Measurements from ENCODE around the gene RPS18.

The RPS18 gene

DNA sequence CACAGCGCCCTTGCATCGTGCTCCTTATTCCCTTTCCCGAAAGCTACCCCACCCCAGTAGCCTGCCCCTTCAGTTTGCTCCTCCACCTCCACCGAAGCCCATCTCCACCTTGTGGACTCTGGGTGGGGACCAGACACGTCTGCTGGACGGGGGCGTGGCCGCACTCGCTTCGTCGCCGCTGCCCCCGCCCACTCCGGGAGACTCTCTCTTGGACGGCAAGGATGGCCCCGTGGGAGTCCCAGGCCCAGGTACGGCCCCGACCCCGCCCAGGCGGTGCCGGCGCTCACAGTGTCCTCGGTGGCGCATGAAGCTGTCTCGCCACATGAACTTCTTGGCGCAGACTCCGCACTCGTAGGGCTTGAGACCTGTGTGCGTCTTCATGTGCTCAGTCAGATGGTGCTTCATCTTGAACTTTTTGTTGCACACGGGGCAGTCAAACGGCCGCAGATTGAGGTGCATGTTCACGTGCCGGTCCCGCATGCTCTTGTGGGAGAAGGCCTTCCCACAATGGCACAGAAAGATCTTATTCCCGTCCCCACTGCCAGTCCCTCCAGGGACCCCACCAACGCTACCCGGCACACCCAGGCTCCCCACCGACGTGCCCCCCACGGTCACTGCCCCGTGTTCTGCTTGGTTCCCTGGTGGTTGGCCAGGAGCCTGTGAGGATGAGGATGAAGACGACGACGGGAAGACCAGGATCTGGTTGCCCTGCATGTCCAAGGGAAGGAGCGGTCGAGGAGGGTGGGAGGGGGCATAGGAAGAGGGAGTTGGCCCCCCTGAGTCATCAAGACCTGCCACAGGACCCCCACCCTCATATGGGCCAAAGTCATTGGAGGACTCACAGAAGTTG, 43.3 kb downstream of the RPS18 start:
- peak; percentile 31 for DNase-seq (ENCODE audit: low read depth)

DNA sequence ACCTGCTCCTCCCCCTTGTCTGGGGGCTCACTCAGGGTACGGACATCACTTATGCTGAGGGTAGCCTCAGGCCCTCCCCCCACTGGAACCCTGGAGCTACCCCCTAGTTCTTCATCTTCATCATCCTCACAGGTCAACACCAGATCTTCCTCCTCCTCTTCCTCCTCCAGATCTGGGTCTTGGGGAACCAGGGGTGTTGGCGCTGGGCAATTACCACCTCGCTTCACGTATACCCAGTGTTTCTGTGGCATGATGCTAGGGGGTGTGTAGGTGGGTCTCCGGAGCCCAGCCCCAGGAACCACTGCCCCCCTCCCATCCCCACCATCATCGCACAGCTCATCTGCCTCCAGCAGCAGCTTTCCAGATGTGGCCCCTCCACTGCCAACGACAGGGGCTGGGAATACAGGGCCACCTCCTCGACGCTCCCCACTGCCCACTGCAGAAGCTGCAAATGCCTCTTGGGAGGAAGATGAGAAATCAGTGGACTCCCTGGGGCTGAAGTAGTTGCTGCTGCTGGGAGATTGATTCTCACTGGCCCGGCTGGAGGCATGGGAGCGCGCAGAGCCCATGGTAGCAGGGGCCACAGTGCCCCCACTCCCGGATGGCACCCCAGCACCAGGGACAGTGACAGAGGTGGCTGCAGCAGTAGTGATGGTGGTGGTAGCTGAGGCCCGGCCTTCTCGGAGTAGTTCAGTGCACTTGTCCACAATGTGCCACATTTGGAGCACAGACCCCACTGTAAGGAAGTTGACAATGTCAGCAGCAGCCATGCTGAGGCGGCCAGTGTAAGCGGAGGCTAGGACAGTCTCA, 44.1 kb downstream of the RPS18 start:
- no peak for DNase-seq (ENCODE audit: low read depth)

DNA sequence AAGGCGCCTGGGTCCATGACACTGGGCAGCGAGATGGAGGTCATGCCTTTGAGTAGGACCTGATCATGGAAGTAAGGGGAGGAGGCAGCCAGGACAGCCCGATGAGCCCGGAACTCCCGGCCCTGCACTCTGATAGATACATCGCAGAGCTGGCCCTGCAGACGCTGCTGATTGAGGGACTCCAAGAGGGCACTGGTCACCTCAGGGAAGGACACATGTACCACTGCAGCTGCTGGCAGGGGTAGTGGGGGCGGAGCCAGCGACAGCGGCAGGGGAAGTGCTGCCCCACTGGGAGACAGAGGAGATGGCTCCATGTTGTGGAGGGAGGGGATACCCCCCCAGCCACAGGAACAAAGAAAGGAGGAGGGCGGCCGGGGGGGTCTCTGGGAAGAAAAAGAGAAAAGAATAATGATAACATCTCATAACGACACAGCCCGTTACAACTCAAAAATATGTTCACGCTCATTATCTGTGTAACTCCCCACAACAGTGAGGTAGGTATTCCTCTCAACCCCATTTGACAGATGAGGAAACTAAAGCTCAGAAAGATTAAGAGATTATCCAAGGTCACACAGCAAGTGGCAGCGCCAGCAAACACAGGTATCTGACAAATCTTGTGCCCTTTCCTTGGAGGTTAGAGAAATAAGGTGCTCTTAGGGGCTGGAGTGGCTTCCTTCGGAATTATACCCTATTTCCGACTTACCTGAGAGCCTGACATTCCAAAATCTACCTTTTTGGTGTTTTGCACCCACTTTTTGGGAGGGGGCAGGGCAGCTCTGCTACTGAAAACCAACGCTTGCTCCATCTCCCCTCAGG, 44.9 kb downstream of the RPS18 start:
- DNase-seq (ENCODE audit: low read depth) = no peak

DNA sequence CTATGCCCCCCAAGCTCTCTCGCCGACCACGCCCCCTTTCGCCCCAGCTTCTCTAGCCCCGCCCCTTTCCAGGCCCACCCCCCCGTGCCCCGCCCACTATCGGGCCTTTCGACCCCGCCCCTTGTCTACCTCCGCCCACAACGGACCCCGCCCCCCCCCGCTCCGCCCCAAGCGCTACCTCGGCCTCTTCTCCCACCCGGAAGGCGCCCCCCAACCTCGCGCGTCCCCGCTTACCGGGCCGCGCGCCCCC, 45.5 kb downstream of the RPS18 start:
- no peak for DNase-seq (ENCODE audit: low read depth)

DNA sequence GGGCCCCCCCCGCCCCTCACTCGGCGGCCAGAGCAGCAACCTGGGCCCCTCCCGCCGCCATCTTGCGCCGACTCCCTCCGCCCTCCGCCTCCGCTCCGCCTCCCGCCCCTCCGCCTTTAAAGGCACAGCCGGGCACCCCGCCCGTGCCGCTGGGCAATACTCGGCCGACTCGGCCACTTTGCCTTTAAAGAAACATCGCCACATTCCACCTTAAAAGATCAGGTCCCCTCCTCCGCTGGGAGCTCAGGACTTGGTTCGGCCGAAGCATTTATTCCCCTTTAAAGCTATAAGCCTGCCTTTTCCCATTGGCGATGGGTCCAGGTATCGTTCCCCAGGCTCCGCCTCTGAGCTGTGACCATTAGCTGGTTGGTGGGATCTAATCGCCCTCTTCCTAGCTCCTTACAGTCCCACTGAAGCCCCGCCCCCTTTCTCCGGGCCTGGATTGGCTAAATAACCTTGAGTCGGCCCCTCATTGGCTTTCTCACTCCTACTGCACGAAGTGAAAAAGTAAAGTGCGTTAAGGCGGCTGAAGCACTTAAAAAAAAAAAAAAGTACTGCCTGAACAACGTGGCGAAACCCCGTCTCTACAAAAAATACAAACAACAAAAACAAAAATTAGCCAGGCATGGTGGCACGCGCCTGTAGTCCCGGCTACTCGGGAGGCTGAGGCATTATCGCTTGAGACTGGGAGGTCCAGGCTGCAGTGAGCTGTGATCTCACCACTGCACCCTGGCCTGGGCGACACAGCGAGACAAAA, 46.0 kb downstream of the RPS18 start, which contains the start of gene ZBTB22:
TSS of gene ZBTB22 (minus strand) at position 76 of the 757 bp plus-strand sequence. CDS start 828 bp downstream, outside the sequence.
- DNase-seq (ENCODE audit: low read depth) = peak; percentile 100

DNA sequence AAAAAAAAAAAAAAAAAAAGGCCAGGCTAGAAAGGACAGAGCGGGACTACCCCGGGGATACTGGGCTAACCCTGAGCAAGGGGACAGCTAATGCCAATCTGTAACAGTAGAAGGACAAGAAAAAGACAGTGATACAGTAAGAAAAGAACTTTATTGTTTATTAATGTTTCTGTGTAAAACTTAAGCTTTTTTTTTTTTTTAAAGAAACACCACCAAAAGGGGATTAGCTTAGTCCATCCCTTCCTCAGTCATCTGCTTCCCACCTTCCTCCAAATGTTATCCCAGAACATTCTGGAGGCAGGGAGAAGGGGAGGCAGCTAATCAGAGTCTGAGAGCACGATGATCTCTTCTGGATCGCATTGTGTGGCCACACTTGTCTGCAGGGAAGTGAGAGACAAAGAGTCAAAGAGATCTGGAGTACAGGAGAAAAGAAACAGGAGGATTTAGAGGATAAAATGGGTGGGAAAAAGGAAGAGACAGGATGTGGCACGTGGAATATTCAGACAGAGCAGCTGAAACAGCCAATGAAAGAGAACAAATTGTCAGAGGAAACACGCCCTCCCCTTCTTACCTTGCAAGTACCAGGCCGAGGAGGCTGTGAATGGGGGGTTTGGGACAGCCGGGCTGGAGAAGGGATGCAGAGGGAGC, 46.7 kb downstream of the RPS18 start:
- no peak for DNase-seq (ENCODE audit: low read depth)

DNA sequence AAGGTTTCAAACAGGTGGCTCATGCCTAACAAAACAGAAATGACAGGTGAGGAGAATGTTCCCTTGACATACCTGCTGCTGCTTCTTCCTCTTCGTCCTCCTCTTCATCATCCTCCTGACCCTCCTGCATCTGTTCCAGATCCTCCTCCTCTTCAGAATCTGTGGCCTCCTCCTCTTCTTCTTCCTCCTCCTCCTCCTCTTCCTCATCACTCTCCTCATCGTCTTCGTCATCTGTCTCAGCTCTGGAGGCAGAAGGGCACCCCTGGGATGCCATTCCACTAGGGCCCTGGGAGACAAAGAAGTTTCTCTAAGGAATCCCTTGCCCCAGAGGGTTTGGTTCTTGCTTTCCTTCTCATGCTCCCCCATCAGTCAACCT, 48.1 kb downstream of the RPS18 start:
- no peak for DNase-seq (ENCODE audit: low read depth)

DNA sequence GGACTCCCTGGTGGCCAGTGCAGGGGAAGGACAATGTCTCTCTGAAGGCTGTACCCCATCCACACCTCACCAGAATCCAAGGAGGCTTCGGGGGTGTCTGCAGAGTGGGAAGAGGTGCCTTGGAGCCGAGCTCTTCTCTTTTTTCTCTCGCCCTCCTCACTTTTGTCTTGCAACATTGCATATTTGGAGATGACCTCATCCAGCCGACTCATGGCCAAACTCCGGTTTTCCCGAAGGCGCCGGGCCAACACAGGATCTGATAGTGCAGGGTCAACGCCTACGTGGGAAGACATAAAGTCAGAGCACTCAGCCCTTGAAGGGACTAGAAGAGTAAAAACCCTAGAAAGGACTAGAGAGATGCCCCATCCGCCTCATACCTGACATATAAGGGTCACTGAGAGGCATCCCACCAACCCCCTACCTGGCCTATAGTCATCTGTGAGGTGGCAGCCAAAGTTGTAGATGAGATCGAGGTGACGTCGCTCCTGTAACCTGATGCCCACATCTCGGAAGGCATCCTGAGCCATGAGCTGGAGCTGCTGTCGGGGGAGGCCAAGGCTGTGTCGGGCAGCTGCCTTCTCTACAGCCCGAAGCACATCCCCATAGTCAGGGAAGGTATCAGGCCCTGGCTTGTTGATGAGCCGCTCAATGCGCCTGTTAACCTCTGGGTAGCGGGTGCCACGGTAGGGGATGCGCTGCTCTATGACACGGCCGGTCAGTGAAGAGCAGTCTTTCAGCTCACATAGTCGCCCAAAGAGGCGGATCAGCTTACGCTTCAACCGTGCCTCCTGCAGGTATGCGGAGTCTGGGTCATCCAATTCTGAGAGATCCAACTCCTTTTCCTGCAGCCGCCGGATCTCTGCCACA, 48.7 kb downstream of the RPS18 start:
- peak; percentile 96 for DNase-seq (ENCODE audit: low read depth)

DNA sequence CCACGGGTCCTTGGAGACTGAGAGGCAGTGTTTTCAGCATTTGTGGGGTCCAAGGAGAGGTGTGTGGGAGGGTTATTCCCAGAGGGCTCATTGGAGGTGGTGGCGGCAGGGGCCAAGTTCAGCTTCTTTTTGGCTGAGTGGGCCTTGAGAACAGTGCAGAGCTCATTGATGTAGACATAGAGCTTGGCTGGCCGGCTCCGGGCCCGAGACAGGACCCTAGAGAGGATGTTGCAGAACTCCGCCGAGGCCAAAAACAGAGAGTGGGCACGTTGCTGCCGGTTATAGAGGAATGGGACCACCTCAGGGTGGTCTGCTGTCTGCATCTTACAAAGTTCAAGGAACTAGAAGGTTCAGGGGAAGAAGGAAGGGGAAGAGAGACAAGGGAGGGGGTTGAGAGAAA, 49.4 kb downstream of the RPS18 start:
- DNase-seq (ENCODE audit: low read depth) = no peak

DNA sequence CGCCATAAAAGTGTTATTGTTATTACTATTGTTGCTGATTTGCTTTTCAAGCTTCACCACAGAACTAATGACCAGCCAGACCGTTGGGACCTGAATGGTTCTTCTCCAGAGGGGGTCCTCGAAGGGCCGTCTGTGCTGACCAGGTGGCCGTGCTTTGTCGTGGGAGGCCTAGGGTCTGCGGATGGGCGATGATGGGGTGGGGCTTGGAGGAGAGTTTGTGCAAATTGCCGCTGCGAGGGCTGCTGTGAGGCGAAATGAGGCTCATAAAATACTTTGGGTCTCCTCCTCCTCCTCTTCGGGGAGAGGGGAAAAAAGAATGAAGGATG, 51.7 kb downstream of the RPS18 start:
- no peak for DNase-seq (ENCODE audit: low read depth)

DNA sequence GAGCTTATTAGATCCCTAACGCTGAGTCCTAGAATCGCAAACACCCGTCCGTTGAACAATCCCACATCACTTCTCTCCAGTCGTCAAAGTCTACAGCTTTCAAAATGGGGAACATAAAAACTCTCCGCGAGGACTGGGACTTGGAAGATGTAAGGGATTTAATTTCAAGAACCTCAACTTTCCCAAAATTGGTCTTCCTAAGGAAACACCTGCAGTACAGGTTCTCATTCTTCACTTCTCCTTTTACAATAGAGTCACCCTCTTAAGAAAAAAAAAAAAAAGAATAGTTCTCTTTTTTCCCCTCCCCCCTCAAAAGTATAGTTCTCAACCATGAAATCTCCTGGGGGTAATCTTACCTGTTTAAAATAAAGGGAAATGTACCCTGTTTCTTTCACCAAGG, 52.2 kb downstream of the RPS18 start:
- DNase-seq (ENCODE audit: low read depth) = no peak

All from EH (cell line).